ENCODE results near the gene MPV17. TPM values are rescaled to one million over a fixed set of nuclear protein-coding genes. Genes with fewer than 3 reads are reported as not detected.

MPV17 gene
- total and polyA plus RNA-seq, 9 of the 15 experiments (the other 6 are each of a cell fraction or from before 2014, with no cell fraction given): 54.7 to 140 (median 70.2) TPM

GRCh38 chr2:27370816-27371620, 48.1 kb upstream of the MPV17 start (continued):
- TF ChIP-seq REST (IDR thresholded peaks at IDR 0.05; ENCODE audit: borderline replicate concordance) (no peak), REST (CRISPR knock-in tag; IDR thresholded peaks at IDR 0.05; ENCODE audit: low read depth) (no peak), CREM (IDR thresholded peaks at IDR 0.05; ENCODE audit: low read depth) (peak; percentile 36; the same call in 1 of the 2 replicates), SRSF7 (optimal IDR thresholded peaks at IDR 0.05; ENCODE audit: low read depth, low read length) (no peak), TRIM28 (IDR thresholded peaks at IDR 0.05) (no peak), PHF8 (IDR thresholded peaks at IDR 0.05; ENCODE audit: borderline replicate concordance, low read length) (peak; percentile 56; the same call in 1 of the 2 replicates), ZNF583 (CRISPR knock-in tag; IDR thresholded peaks at IDR 0.05) (no peak), BCOR (IDR thresholded peaks at IDR 0.05) (0 out of 2 replicates have a peak, but pooled peaks have one; percentile 17), MLLT1 (IDR thresholded peaks at IDR 0.05) (0 out of 4 replicates have a peak, but pooled peaks of 1 of the 2 experiments have one; percentile 18), ZBTB17 (CRISPR knock-in tag; IDR thresholded peaks at IDR 0.05) (0 out of 2 replicates have a peak, but pooled peaks have one; percentile 27), ZFP91 (CRISPR knock-in tag; IDR thresholded peaks at IDR 0.05) (peak; percentile 78), SIN3A (IDR thresholded peaks at IDR 0.05; ENCODE audit: borderline replicate concordance in 2 of 2, control insufficient read depth in 1 of 2, low read depth in 2 of 2, low read length in 2 of 2) (peak; percentile 56 to 76; a peak in 1 of 4 replicates), ILF3 (IDR thresholded peaks at IDR 0.05; ENCODE audit: borderline replicate concordance) (no peak), EP400 (IDR thresholded peaks at IDR 0.05) (peak; percentile 74), GATAD2A (IDR thresholded peaks at IDR 0.05) (no peak)

Data from K562 (cell line).